GM19193 (cell line): ENCODE data around the gene SEMA6B.

Experiments used
- POLR2A ChIP-seq: IDR thresholded peaks from 4 replicates; pipeline ENCODE4 v1.6.1; 2011; ENCODE audit not compliant: insufficient read depth, insufficient read length; ENCODE audit errors: extremely low read depth

SEMA6B gene

DNA sequence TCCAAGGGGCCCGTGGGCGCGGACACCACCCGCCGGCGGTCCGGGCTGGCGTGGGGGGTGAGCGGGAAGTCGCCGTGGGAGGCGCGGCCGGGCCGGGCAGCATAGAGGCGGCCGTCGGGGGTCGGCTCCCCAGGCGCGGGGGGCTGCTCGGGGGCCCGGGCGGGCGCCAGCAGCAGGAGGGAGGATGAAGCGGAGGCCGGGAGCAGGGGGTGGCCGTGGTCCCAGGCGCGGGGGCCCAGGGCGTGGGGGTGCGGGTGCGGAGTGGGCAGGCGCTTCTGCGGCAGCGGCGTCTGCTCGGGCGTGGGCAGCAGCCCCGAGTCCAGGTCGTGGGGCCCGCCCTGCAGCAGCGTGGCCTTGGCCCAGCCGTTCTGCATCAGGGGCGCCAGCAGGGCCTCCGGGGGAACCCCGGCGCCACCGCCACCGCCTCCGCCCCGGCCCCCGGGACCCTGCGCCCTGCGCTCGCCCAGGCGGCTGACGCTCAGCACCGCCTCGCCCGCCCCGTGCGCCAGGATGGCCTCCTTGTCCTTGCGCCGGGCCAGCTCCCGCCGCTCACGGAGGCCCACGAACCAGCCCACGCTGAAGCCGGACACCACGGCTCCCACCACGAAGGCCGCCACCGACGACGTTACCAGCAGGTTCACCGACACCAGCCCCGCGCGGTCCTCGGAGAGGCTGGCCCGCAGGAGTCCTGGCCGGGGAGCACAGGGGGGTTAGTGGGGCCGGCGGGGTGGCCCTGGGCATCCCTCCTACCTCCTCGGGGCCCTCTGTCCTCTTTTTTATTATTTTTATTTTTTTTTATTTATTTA is 15.4 kb downstream of the SEMA6B start:
- no peak for TF ChIP-seq POLR2A

DNA sequence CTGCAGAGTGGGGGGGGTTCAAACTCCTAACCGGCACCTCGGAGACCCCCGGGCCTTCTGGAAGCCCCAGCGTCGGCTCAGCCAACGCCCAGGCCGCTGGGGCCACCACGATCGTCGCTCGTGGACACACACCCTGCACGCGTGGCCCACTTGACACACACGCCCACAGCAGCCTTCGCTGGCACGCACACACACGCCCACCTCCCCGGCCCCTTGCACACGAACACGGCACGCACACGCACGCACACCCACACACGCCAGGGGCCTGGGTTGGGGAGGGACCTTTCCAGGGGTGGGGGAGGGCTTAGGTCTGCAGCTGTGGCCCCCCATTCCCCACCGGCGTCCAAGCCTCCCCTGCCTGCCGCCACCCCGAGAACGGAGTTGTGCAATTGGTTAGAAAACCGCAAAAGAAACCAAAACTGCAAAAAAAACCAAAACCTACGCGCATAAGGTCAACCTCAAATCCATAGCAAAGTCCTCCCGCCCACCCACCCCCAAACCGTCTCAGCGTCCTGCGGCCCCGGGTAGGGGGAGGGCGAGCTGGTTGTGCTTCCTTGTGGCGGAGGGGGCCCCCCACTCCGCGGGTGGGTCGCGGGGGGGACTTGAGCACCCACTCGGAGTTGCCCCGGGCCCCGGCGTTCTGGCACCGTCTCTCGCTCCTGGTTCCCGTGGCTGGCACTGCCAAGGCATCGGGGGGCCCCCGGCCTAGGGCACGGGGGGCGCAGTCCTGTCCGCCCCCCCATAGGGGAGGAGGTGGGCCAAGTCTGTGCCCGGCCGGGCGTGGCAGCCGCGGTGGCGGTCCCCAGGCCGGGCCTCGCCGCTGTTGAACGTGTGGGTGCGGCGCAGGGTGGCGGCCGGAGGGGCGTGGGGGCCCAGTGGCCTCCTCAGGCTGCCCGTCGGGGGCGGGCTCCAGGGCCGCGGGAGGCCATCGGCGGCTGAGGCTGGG is 16.3 kb downstream of the SEMA6B start:
- no peak for TF ChIP-seq POLR2A

DNA sequence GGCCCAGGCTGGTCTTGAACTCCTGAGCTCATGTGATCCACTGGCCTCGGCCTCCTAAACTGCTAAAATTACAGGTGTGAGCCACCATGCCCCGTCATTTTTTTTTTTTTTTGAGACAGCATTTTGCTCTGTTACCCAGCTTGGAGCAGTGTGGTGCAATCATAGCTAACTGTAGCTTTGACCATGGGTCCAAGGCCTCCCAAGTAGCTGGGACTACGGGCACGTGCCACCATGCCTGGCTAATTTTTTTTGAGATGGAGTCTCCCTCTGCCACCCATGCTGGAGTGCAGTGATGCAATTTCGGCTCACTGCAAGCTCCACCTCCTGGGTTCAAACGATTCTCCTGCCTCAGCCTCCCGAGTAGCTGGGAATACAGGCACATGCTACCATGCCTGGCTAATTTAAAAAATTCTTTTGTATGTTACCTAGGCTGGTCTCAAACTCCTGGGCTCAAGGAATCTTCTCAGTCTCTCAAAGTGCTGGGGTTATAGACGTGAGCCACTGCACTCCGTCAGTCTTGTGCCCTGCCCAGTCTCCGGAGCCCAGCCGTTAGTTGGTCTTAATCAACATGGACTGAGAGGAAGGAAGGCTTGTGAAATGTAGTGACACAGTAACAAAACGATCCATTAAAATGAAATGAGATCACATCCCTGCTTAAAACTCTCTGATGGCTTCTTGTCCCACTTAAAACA is 18.2 kb downstream of the SEMA6B start:
- no peak for TF ChIP-seq POLR2A

DNA sequence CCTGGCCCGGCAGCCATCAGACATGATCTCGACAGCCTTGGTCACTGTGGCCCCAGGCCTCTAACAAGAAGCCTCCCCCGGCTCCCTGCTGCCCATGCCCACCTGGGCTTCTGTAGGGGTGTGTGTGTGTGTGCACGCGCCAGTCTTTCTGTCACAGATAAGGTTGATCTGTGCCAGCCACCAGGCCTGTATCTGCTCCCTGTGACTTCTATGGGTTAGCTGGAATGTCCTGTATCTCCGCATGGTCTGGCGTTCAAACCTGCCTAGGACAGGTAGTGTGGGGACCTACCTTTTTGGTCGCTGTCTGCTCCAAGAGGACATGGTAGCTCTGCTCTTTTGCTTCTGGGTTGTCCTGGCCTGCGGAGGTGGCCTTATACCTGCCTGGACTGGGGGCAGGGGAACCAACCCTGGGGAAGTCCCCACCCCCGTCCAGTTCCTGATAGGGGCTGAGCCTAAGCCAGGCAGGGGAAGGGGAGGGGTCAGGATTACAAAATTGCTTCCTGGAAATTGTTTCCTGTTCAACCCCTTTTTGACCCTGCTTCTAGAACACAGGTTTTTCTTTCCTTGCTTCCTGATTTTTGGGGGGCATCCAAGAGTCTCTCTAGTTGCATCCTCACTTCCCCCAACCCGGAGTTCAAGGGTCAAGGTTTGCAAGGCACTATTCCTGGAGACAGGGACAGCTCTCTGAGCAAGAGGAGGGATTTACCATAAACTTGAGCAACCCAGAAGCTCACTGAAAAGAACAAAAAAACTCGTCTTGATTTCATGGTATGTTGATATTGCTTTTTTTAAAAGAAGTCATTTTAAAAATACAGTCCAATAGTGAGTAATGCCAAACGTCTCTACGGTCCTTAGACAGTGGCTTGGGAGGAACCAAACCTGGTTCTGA is 19.5 kb downstream of the SEMA6B start, which contains the start of gene LRG1:
Gene LRG1 (minus strand): TSS at position 344 of the 889 bp plus-strand sequence. CDS start 23 bp downstream, at position 321.
- peak; percentile 52 for TF ChIP-seq POLR2A

DNA sequence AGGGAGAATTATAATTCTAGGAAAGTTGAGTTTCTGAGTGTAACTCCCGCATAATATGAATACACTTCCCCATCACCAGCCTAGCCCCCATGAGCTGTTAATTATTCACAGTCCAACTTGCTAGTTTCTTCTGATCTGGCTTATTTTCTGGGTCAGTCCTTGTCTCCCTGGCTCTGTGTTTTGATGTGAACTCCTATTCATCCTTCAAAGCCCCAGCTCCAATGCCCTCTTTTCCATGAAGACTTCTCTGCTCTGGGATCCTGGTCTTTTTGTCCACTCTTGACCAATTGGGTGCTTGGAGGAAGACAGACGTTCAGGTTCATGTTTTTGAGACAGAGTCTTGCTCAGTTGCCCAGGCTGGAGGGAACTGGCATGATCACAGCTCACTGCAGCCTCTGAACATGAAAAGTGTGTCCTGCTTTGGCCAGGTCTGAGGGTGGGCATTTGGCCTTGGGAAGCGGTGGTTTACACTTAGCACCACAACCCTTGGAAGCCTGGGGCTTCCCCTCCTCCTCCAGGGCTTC is 20.3 kb downstream of the SEMA6B start:
- TF ChIP-seq POLR2A: no peak

DNA sequence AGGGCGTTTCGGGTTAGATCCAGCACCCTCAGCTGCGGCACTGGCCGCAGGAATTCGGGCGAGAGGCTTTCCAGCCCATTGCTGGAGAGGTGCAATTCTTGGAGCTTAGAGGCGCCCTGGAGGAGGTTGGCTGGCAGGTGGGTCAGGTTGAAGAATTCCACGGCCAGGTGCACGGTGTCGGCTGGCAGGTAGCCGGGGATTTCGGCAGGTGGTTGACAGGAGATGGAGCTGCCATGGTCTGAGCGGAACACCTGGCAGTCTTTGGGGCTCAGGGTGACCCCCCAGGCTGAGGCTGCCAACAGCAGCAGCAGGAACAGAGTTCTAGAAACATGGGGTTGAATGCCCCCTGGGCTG is 20.9 kb downstream of the SEMA6B start:
- TF ChIP-seq POLR2A: no peak

- TF ChIP-seq POLR2A: no peak
These were observed 21.4 kb downstream of the SEMA6B start for GRCh38 chr19:4537953-4538600.

- TF ChIP-seq POLR2A: no peak
These were observed 22.7 kb downstream of the SEMA6B start for GRCh38 chr19:4536798-4537197.

GRCh38 chr19:4534836-4535658 is 24.4 kb downstream of the SEMA6B start, which contains the start of gene PLIN5:
Gene PLIN5, minus strand, starts transcription at chr19:4535224. Its CDS starts 1,150 bp downstream, at chr19:4534074.
- TF ChIP-seq POLR2A: no peak

DNA sequence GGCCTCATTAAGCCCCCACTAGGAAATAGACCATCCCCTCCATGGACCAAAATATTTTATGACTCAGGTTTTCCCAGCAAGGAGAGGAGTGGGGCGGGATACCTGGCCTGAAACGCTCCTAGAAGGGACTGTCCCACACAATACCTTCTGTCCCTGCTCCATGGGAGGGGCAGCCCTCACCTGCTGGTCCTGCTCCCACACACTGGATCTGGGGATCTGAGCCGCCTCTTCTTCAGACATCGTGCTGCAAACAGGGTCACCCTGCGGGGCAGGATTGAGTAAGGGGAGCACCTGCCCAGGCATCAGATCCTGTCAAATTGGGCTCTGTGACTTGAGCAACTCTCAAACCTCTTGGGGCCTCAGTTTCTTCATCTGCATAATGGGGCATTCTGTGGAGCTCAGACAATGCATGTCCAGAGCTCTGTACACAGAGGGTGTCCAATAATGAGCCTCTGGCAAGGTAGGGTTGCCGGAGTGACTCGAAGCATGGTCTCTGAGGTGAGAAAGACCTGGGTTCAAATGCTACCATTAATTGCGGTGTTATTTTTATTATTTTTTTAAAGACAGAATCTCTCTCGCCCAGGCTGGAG is 25.6 kb downstream of the SEMA6B start:
- TF ChIP-seq POLR2A: no peak

DNA sequence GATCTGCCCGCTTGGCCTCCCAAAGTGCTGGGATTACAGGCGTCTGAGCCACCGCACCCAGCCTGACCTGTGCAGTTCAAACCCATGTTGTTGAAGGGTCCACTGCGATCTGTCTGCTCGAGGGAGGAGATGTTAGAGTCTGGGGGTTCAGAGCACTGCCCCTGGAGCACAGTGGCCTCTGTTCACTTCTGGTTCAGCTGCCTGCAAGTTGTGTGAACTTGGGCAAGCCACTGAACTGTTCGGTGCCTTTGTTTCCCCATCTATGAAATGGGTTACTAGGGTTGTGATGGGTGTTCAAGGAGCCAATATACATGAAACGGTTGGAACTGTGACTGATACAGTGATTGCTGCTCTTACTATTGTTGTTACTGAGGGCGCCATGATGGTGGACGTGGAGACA is 26.1 kb downstream of the SEMA6B start:
- TF ChIP-seq POLR2A: no peak

DNA sequence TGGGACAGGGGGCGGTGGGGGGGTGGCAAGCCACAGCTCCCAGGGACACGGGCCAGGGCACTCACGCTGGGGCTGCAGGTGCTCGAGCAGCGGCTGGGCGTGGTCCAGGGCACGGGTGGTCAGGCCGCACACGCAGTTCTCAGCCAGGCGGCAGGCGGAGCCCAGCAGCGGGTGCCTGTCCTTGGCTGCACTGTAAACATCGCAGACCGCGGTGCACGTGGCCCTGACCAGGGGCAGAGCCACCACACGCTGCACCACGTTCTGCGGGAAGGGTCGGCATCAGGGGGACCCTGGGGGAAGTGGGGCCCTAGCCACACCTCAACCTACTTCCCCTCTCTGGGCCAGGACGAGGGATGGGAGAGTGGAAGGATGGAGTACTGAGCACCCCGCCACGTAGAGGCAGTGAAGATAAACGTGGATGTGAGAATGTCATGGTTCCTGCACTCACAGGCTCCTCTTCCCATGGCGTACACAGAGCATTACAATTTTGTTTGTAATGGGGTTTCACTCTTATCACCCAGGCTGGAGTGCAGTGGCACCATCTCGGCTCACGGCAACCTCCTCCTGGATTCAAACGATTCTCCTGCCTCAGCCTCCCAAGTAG is 27.8 kb downstream of the SEMA6B start:
- no peak for TF ChIP-seq POLR2A
